ENCODE measurements around the gene PAIP2B.

GRCh38 chr2:71157124-71157793 lies 69.6 kb downstream of the PAIP2B start:
- peak; percentile 73 for TF ChIP-seq CTCF (IDR thresholded peaks at IDR 0.05; ENCODE audit: low read depth, low read length)
- no peak for TF ChIP-seq EZH2phosphoT487 (IDR thresholded peaks at IDR 0.05; ENCODE audit: low read depth)
